ENCODE results near the gene PARN. TPM values are rescaled to one million over a fixed set of nuclear protein-coding genes. Genes with fewer than 3 reads are reported as not detected.

Gene PARN
- total and polyA plus RNA-seq, 2 experiments from 2014 or later, result 35.0 to 35.4 TPM

GRCh38 chr16:14616280-14616679 lies 13.8 kb downstream of the PARN start:
- Histone ChIP-seq H3K9me3 (ENCODE audit: low read depth) (no peaks in the 10 kb centered on the region), H3K36me3 (ENCODE audit: low read depth) (peaks cover 19% of the 10 kb centered on the region; the same call in 1 of the 2 replicates), H2AFZ (no peak overlapping the region), H3K4me1 (ENCODE audit: insufficient read depth) (no peaks in the 10 kb centered on the region), H3K27me3 (replicated peaks; ENCODE audit: insufficient read depth) (no peaks in the 10 kb centered on the region), H3K9ac (no peak overlapping the region), H3K27ac (no peak overlapping the region), H3K4me2 (ENCODE audit: unreplicated experiment) (no peak overlapping the region), H3F3A (ENCODE audit: insufficient read depth) (no peaks in the 10 kb centered on the region), H3K4me3 (no peak overlapping the region), H3K9me2 (ENCODE audit: insufficient read depth) (no peaks in the 10 kb centered on the region), H4K20me1 (ENCODE audit: insufficient read depth) (no peaks in the 10 kb centered on the region), H3K79me2 (ENCODE audit: insufficient read depth) (no peaks in the 10 kb centered on the region; the same call in 1 of the 2 replicates)
- no peak for DNase-seq
- in situ Hi-C loops (cut with MboI), result no loop called here
- TF ChIP-seq EZH2 (IDR thresholded peaks at IDR 0.05; ENCODE audit: insufficient read depth, poor library complexity, severe bottlenecking) (no peak), EZH2phosphoT487 (IDR thresholded peaks at IDR 0.05; ENCODE audit: insufficient read depth, low read depth) (no peak)
- WGBS, 2 experiments (ENCODE audit: low coverage in 1 of 2, low lambda C conversion rate in 2 of 2, missing lambda C conversion rate in 2 of 2), result 97 to 99% methylated on average over 4 of the region's 4 CpGs

- 95 to 98% methylated on average over 4 of the region's 4 CpGs for WGBS, 2 experiments (ENCODE audit: low coverage in 1 of 2, low lambda C conversion rate in 2 of 2, missing lambda C conversion rate in 2 of 2)
- no peaks in the 10 kb centered on the region for H3K9me3 ChIP-seq (ENCODE audit: low read depth)
- H3F3A ChIP-seq (ENCODE audit: insufficient read depth), result no peaks in the 10 kb centered on the region
- no peaks in the 10 kb centered on the region for H3K79me2 ChIP-seq (ENCODE audit: insufficient read depth)
- no peaks in the 10 kb centered on the region for H3K9me2 ChIP-seq (ENCODE audit: insufficient read depth)
- no peak for DNase-seq
- no peaks in the 10 kb centered on the region for H4K20me1 ChIP-seq (ENCODE audit: insufficient read depth)
- no peak overlapping the region for H2AFZ ChIP-seq
- H3K9ac ChIP-seq, result no peak overlapping the region
- H3K36me3 ChIP-seq (ENCODE audit: low read depth), result peaks cover 18% of the 10 kb centered on the region; the same call in 1 of the 2 replicates
- H3K27ac ChIP-seq, result no peak overlapping the region
- H3K4me3 ChIP-seq, result no peak overlapping the region
- H3K27me3 ChIP-seq (replicated peaks; ENCODE audit: insufficient read depth), result no peaks in the 10 kb centered on the region
- in situ Hi-C loops (cut with MboI), result no loop called here
- H3K4me2 ChIP-seq (ENCODE audit: unreplicated experiment), result no peak overlapping the region
- no peaks in the 10 kb centered on the region for H3K4me1 ChIP-seq (ENCODE audit: insufficient read depth)
- TF ChIP-seq EZH2phosphoT487 (IDR thresholded peaks at IDR 0.05; ENCODE audit: insufficient read depth, low read depth) (no peak), EZH2 (IDR thresholded peaks at IDR 0.05; ENCODE audit: insufficient read depth, poor library complexity, severe bottlenecking) (no peak)
Measured at GRCh38 chr16:14613991-14614390, 16.1 kb downstream of the PARN start.

- H3K36me3 ChIP-seq (ENCODE audit: low read depth), result peaks cover 32% of the 10 kb centered on the region
- H3K27ac ChIP-seq, result no peak overlapping the region
Measured at GRCh38 chr16:14611660-14612059, 18.4 kb downstream of the PARN start.

GRCh38 chr16:14609716-14610115 lies 20.3 kb downstream of the PARN start:
- TF ChIP-seq EZH2 (IDR thresholded peaks at IDR 0.05; ENCODE audit: insufficient read depth, poor library complexity, severe bottlenecking), result no peak
- TF ChIP-seq EZH2phosphoT487 (IDR thresholded peaks at IDR 0.05; ENCODE audit: insufficient read depth, low read depth), result no peak
- no peaks in the 10 kb centered on the region for H3K9me2 ChIP-seq (ENCODE audit: insufficient read depth)
- DNase-seq, result no peak
- H3K27ac ChIP-seq, result no peak overlapping the region
- H3K4me1 ChIP-seq (ENCODE audit: insufficient read depth), result no peaks in the 10 kb centered on the region
- no peak overlapping the region for H3K4me3 ChIP-seq
- H2AFZ ChIP-seq, result no peak overlapping the region
- in situ Hi-C loops (cut with MboI), result no loop called here
- H3K79me2 ChIP-seq (ENCODE audit: insufficient read depth), result no peaks in the 10 kb centered on the region
- 97 to 99% methylated on average over 6 of the region's 6 CpGs for WGBS, 2 experiments (ENCODE audit: low coverage in 1 of 2, low lambda C conversion rate in 2 of 2, missing lambda C conversion rate in 2 of 2)
- H3F3A ChIP-seq (ENCODE audit: insufficient read depth), result no peaks in the 10 kb centered on the region
- H3K9me3 ChIP-seq (ENCODE audit: low read depth), result no peaks in the 10 kb centered on the region
- H3K36me3 ChIP-seq (ENCODE audit: low read depth), result peaks cover 46% of the 10 kb centered on the region
- H3K9ac ChIP-seq, result no peak overlapping the region
- H4K20me1 ChIP-seq (ENCODE audit: insufficient read depth), result no peaks in the 10 kb centered on the region
- H3K27me3 ChIP-seq (replicated peaks; ENCODE audit: insufficient read depth), result no peaks in the 10 kb centered on the region
- H3K4me2 ChIP-seq (ENCODE audit: unreplicated experiment), result no peak overlapping the region

More at GRCh38 chr16:14611660-14612059, 18.4 kb downstream of the PARN start:
- no peaks in the 10 kb centered on the region for H4K20me1 ChIP-seq (ENCODE audit: insufficient read depth)
- H2AFZ ChIP-seq, result no peak overlapping the region
- no peaks in the 10 kb centered on the region for H3K9me2 ChIP-seq (ENCODE audit: insufficient read depth)
- no peak for DNase-seq
- no peak for TF ChIP-seq EZH2 (IDR thresholded peaks at IDR 0.05; ENCODE audit: insufficient read depth, poor library complexity, severe bottlenecking)
- in situ Hi-C loops (cut with MboI), result no loop called here
- no peaks in the 10 kb centered on the region for H3F3A ChIP-seq (ENCODE audit: insufficient read depth)
- no peaks in the 10 kb centered on the region for H3K79me2 ChIP-seq (ENCODE audit: insufficient read depth)
- 97 to 98% methylated on average over 14 of the region's 14 CpGs for WGBS, 2 experiments (ENCODE audit: low coverage in 1 of 2, low lambda C conversion rate in 2 of 2, missing lambda C conversion rate in 2 of 2)
- H3K9me3 ChIP-seq (ENCODE audit: low read depth), result no peaks in the 10 kb centered on the region
- H3K4me1 ChIP-seq (ENCODE audit: insufficient read depth), result no peaks in the 10 kb centered on the region
- no peaks in the 10 kb centered on the region for H3K27me3 ChIP-seq (replicated peaks; ENCODE audit: insufficient read depth)
- H3K9ac ChIP-seq, result no peak overlapping the region
- no peak overlapping the region for H3K4me2 ChIP-seq (ENCODE audit: unreplicated experiment)
- no peak overlapping the region for H3K4me3 ChIP-seq

GRCh38 chr16:14608604-14609003 lies 21.5 kb downstream of the PARN start:
- no peaks in the 10 kb centered on the region for H3K4me1 ChIP-seq (ENCODE audit: insufficient read depth)
- H3K9me3 ChIP-seq (ENCODE audit: low read depth), result no peaks in the 10 kb centered on the region
- no peaks in the 10 kb centered on the region for H3K27me3 ChIP-seq (replicated peaks; ENCODE audit: insufficient read depth)
- H3K9me2 ChIP-seq (ENCODE audit: insufficient read depth), result no peaks in the 10 kb centered on the region
- no peak for DNase-seq
- H2AFZ ChIP-seq, result no peak overlapping the region
- 95 to 98% methylated on average over 6 of the region's 6 CpGs for WGBS, 2 experiments (ENCODE audit: low coverage in 1 of 2, low lambda C conversion rate in 2 of 2, missing lambda C conversion rate in 2 of 2)
- TF ChIP-seq EZH2phosphoT487 (IDR thresholded peaks at IDR 0.05; ENCODE audit: insufficient read depth, low read depth) (no peak), EZH2 (IDR thresholded peaks at IDR 0.05; ENCODE audit: insufficient read depth, poor library complexity, severe bottlenecking) (no peak)
- H3K79me2 ChIP-seq (ENCODE audit: insufficient read depth), result no peaks in the 10 kb centered on the region
- H3K9ac ChIP-seq, result no peak overlapping the region
- no peaks in the 10 kb centered on the region for H4K20me1 ChIP-seq (ENCODE audit: insufficient read depth)
- H3K4me3 ChIP-seq, result no peak overlapping the region
- peaks cover 48% of the 10 kb centered on the region for H3K36me3 ChIP-seq (ENCODE audit: low read depth)
- H3F3A ChIP-seq (ENCODE audit: insufficient read depth), result no peaks in the 10 kb centered on the region; the same call in 1 of the 2 replicates
- in situ Hi-C loops (cut with MboI), result no loop called here
- H3K27ac ChIP-seq, result no peak overlapping the region
- no peak overlapping the region for H3K4me2 ChIP-seq (ENCODE audit: unreplicated experiment)
